Measurements from ENCODE around the gene TTLL13. TPM values are rescaled to one million over a fixed set of nuclear protein-coding genes. Genes with fewer than 3 reads are reported as not detected.
"Not testable (repeated sequence)": the region's sequence is repeated elsewhere in the genome, so short reads cannot be mapped to it uniquely, and the experiment has no call there.

The TTLL13 gene
- total RNA-seq, 2 experiments from 2014 or later, result 0.39 to 0.46 TPM

GRCh38 chr15:90287946-90288345 is 38.6 kb downstream of the TTLL13 start:
- Mint-ChIP-seq H3K4me3 (no peak overlapping the region), H3K27me3 (no peaks in the 10 kb centered on the region), H3K36me3 (ENCODE audit: low read depth) (no peaks in the 10 kb centered on the region), H3K4me1 (no peaks in the 10 kb centered on the region), H3K27ac (no peak overlapping the region), H3K9me3 (ENCODE audit: low read depth) (no peaks in the 10 kb centered on the region)
- ATAC-seq, result no peak
- no peak for DNase-seq
- CTCF ChIA-PET, result interaction anchor here (0.6 to 2.1 kb wide), 7 partner anchors 11 to 513 kb away, joined by 3 to 5 read pairs (median 3); no protein-coding TSS in a partner anchor
- intact Hi-C loops (cut with DNase I, micrococcal nuclease), result loop anchor here in 1 of 2 experiments (5.0 kb wide), 1 partner anchor 146 kb away; no protein-coding TSS in a partner anchor
- POLR2A ChIA-PET, result no interaction called here

- ATAC-seq (no peak), DNase-seq (peak; percentile 45)
- intact Hi-C loops (cut with DNase I, micrococcal nuclease), result no loop called here
- Mint-ChIP-seq H3K27ac (no peak overlapping the region), H3K4me1 (no peaks in the 10 kb centered on the region), H3K27me3 (no peaks in the 10 kb centered on the region), H3K4me3 (no peak overlapping the region), H3K9me3 (ENCODE audit: low read depth) (no peaks in the 10 kb centered on the region), H3K36me3 (ENCODE audit: low read depth) (no peaks in the 10 kb centered on the region)
- POLR2A ChIA-PET, result no interaction called here
- CTCF ChIA-PET, result interaction anchor here (0.9 to 2.1 kb wide), 5 partner anchors 10 to 316 kb away, joined by 3 to 12 read pairs (median 6); no protein-coding TSS in a partner anchor
These were observed 42.5 kb downstream of the TTLL13 start for GRCh38 chr15:90291679-90292356.

- H3K27ac Mint-ChIP-seq; H3K27me3 Mint-ChIP-seq; H3K4me1 Mint-ChIP-seq; H3K36me3 Mint-ChIP-seq (ENCODE audit: low read depth); H3K4me3 Mint-ChIP-seq; H3K9me3 Mint-ChIP-seq (ENCODE audit: low read depth); intact Hi-C loops (cut with DNase I, micrococcal nuclease): not testable (repeated sequence)
- ChIA-PET CTCF (interaction anchor here (0.6 to 2.8 kb wide), 26 partner anchors 9 to 924 kb away, joined by 3 to 20 read pairs (median 4); partner anchors contain the start of gene TTLL13), POLR2A (interaction anchor here (0.6 kb wide), 1 partner anchor 188 kb away, joined by 5 read pairs; no protein-coding TSS in a partner anchor)
- ATAC-seq (peak; percentile 74), DNase-seq (peak; percentile 87)
These were observed 43.9 kb downstream of the TTLL13 start for GRCh38 chr15:90293040-90293810.

- no peak overlapping the region for H3K4me3 Mint-ChIP-seq
- H3K36me3 Mint-ChIP-seq (ENCODE audit: low read depth), result no peaks in the 10 kb centered on the region
- no peak for DNase-seq
- ChIA-PET CTCF (interaction anchor here (0.7 to 2.8 kb wide), 13 partner anchors 8 to 326 kb away, joined by 3 to 20 read pairs (median 5); partner anchors contain the start of gene TTLL13), POLR2A (no interaction called here)
- intact Hi-C loops (cut with DNase I, micrococcal nuclease), result no loop called here
- H3K27me3 Mint-ChIP-seq, result no peaks in the 10 kb centered on the region
- H3K4me1 Mint-ChIP-seq, result no peaks in the 10 kb centered on the region
- no peak overlapping the region for H3K27ac Mint-ChIP-seq
- ATAC-seq, result no peak
- no peaks in the 10 kb centered on the region for H3K9me3 Mint-ChIP-seq (ENCODE audit: low read depth)
These were observed 44.8 kb downstream of the TTLL13 start for GRCh38 chr15:90294159-90294558.

- ATAC-seq (no peak), DNase-seq (no peak)
- ChIA-PET POLR2A (interaction anchor here (0.6 kb wide), 1 partner anchor 974 kb away, joined by 3 read pairs; no protein-coding TSS in a partner anchor), CTCF (interaction anchor here (1.6 to 2.8 kb wide), 3 partner anchors 8 to 214 kb away, joined by 4 to 17 read pairs (median 6); no protein-coding TSS in a partner anchor)
- Mint-ChIP-seq H3K27me3 (no peaks in the 10 kb centered on the region), H3K27ac (no peak overlapping the region), H3K4me3 (no peak overlapping the region), H3K9me3 (ENCODE audit: low read depth) (no peaks in the 10 kb centered on the region), H3K4me1 (no peaks in the 10 kb centered on the region), H3K36me3 (ENCODE audit: low read depth) (no peaks in the 10 kb centered on the region)
- intact Hi-C loops (cut with DNase I, micrococcal nuclease), result no loop called here
These were observed 45.4 kb downstream of the TTLL13 start for GRCh38 chr15:90294601-90295269.

GRCh38 chr15:90295270-90295648 is 45.9 kb downstream of the TTLL13 start:
- intact Hi-C loops (cut with DNase I, micrococcal nuclease), result no loop called here

GRCh38 chr15:90296316-90296884 is 47.0 kb downstream of the TTLL13 start:
- H3K27me3 Mint-ChIP-seq; intact Hi-C loops (cut with DNase I, micrococcal nuclease); H3K4me3 Mint-ChIP-seq; H3K27ac Mint-ChIP-seq; H3K9me3 Mint-ChIP-seq (ENCODE audit: low read depth); ATAC-seq; H3K4me1 Mint-ChIP-seq; H3K36me3 Mint-ChIP-seq (ENCODE audit: low read depth); DNase-seq; POLR2A ChIA-PET: not testable (repeated sequence)
- CTCF ChIA-PET, result interaction anchor here (0.8 to 1.4 kb wide), 2 partner anchors 9 to 465 kb away, joined by 3 to 4 read pairs; no protein-coding TSS in a partner anchor

More at GRCh38 chr15:90295270-90295648, 45.9 kb downstream of the TTLL13 start:
- H3K27ac Mint-ChIP-seq, result no peak overlapping the region
- ChIA-PET CTCF (interaction anchor here (0.5 to 2.8 kb wide), 3 partner anchors 7 to 187 kb away, joined by 3 to 17 read pairs (median 3); no protein-coding TSS in a partner anchor), POLR2A (interaction anchor here (0.6 kb wide), 1 partner anchor 974 kb away, joined by 3 read pairs; no protein-coding TSS in a partner anchor)
- no peaks in the 10 kb centered on the region for H3K36me3 Mint-ChIP-seq (ENCODE audit: low read depth)
- H3K4me1 Mint-ChIP-seq, result no peaks in the 10 kb centered on the region
- ATAC-seq, result no peak
- no peak for DNase-seq
- H3K9me3 Mint-ChIP-seq (ENCODE audit: low read depth), result no peaks in the 10 kb centered on the region
- H3K27me3 Mint-ChIP-seq, result no peaks in the 10 kb centered on the region
- H3K4me3 Mint-ChIP-seq, result no peak overlapping the region

GRCh38 chr15:90297021-90297420 is 47.7 kb downstream of the TTLL13 start:
- no peaks in the 10 kb centered on the region for H3K27me3 Mint-ChIP-seq
- no peak for DNase-seq
- H3K9me3 Mint-ChIP-seq (ENCODE audit: low read depth), result no peaks in the 10 kb centered on the region
- H3K4me1 Mint-ChIP-seq, result peaks cover 9% of the 10 kb centered on the region
- no peak for ATAC-seq
- H3K27ac Mint-ChIP-seq, result no peak overlapping the region
- H3K36me3 Mint-ChIP-seq (ENCODE audit: low read depth), result no peaks in the 10 kb centered on the region
- H3K4me3 Mint-ChIP-seq, result no peak overlapping the region
- POLR2A ChIA-PET, result no interaction called here
- intact Hi-C loops (cut with DNase I, micrococcal nuclease), result no loop called here
- CTCF ChIA-PET, result interaction anchor here (0.8 to 1.4 kb wide), 2 partner anchors 10 to 465 kb away, joined by 3 to 4 read pairs; no protein-coding TSS in a partner anchor

GRCh38 chr15:90300541-90300940 is 51.2 kb downstream of the TTLL13 start:
- Mint-ChIP-seq H3K9me3 (ENCODE audit: low read depth) (no peaks in the 10 kb centered on the region), H3K27ac (no peak overlapping the region), H3K36me3 (ENCODE audit: low read depth) (no peaks in the 10 kb centered on the region), H3K27me3 (no peaks in the 10 kb centered on the region), H3K4me3 (no peak overlapping the region), H3K4me1 (peaks cover 25% of the 10 kb centered on the region)
- CTCF ChIA-PET, result interaction anchor here (0.6 to 8.3 kb wide), 17 partner anchors 7 to 316 kb away, joined by 3 to 94 read pairs (median 4); partner anchors contain the start of gene SEMA4B
- ATAC-seq (no peak), DNase-seq (no peak)
- POLR2A ChIA-PET, result interaction anchor here (0.6 kb wide), 1 partner anchor 643 kb away, joined by 12 read pairs; no protein-coding TSS in a partner anchor
- intact Hi-C loops (cut with DNase I, micrococcal nuclease), result no loop called here

- CTCF ChIA-PET, result interaction anchor here (0.6 to 8.3 kb wide), 31 partner anchors 7 to 589 kb away, joined by 3 to 94 read pairs (median 4); partner anchors contain the start of gene SEMA4B
- no peaks in the 10 kb centered on the region for H3K36me3 Mint-ChIP-seq (ENCODE audit: low read depth)
- H3K4me3 Mint-ChIP-seq, result no peak overlapping the region
- H3K4me1 Mint-ChIP-seq, result peaks cover 31% of the 10 kb centered on the region
- no peaks in the 10 kb centered on the region for H3K9me3 Mint-ChIP-seq (ENCODE audit: low read depth)
- intact Hi-C loops (cut with DNase I, micrococcal nuclease), result no loop called here
- peak; percentile 69 for ATAC-seq
- H3K27ac Mint-ChIP-seq, result peak overlapping the region; percentile 25
- POLR2A ChIA-PET, result interaction anchor here (0.6 kb wide), 2 partner anchors 413 to 643 kb away, joined by 3 to 12 read pairs; no protein-coding TSS in a partner anchor
- peak; percentile 80 for DNase-seq
- no peaks in the 10 kb centered on the region for H3K27me3 Mint-ChIP-seq
These were observed 51.8 kb downstream of the TTLL13 start for GRCh38 chr15:90300988-90301706.

All from activated CD4-positive, alpha-beta T cell treated with anti-CD3 and anti-CD28 coated beads for 36 hours (primary cell).